ENCODE measurements around the gene S100B.

Gene S100B

GRCh38 chr21:46560568-46561444 is 44.1 kb downstream of the S100B start:
- DNase-seq (ENCODE audit: low read depth in 2 of 2) = no peak

GRCh38 chr21:46559291-46559983 is 45.4 kb downstream of the S100B start:
- no peak for DNase-seq (ENCODE audit: low read depth in 2 of 2)

GRCh38 chr21:46557919-46558392 is 46.9 kb downstream of the S100B start:
- DNase-seq (ENCODE audit: low read depth in 2 of 2) = no peak

- no peak for DNase-seq (ENCODE audit: low read depth in 2 of 2)
These were observed 47.4 kb downstream of the S100B start for GRCh38 chr21:46557469-46557868.

- no peak for DNase-seq (ENCODE audit: low read depth in 2 of 2)
These were observed 48.1 kb downstream of the S100B start for GRCh38 chr21:46556802-46557201.

- DNase-seq (ENCODE audit: low read depth in 2 of 2) = no peak
These were observed 49.2 kb downstream of the S100B start for GRCh38 chr21:46555678-46556077.

GRCh38 chr21:46555225-46555617 is 49.7 kb downstream of the S100B start:
- no peak for DNase-seq (ENCODE audit: low read depth in 2 of 2)

- no peak for DNase-seq (ENCODE audit: low read depth in 2 of 2)
These were observed 50.3 kb downstream of the S100B start for GRCh38 chr21:46554431-46555224.

GRCh38 chr21:46553993-46554392 is 50.9 kb downstream of the S100B start:
- no peak for DNase-seq (ENCODE audit: low read depth in 2 of 2)

GRCh38 chr21:46552865-46553379 is 52.0 kb downstream of the S100B start:
- no peak for DNase-seq (ENCODE audit: low read depth in 2 of 2)

- no peak for DNase-seq (ENCODE audit: low read depth in 2 of 2)
These were observed 52.6 kb downstream of the S100B start for GRCh38 chr21:46552274-46552673.

GRCh38 chr21:46551636-46552241 is 53.1 kb downstream of the S100B start:
- no peak for DNase-seq (ENCODE audit: low read depth in 2 of 2)

GRCh38 chr21:46550116-46550941 is 54.6 kb downstream of the S100B start:
- DNase-seq (ENCODE audit: low read depth in 2 of 2) = no peak

- no peak for DNase-seq (ENCODE audit: low read depth in 2 of 2)
These were observed 55.2 kb downstream of the S100B start for GRCh38 chr21:46549650-46550049.
